Trophoblast cell (in vitro differentiated cells and primary cell): ENCODE measurements around the gene MED12L.

Experiments
- DNase-seq, 2 donors: peaks; one replicate each; pipeline ENCODE4 v3.0.0-alpha.2; 2016
- H2AFZ ChIP-seq: 2 replicates; pipeline ENCODE4 v1.6.1; 2013; ENCODE audit warnings: low read length, moderate library complexity, mild to moderate bottlenecking; ENCODE audit not compliant: insufficient read depth, poor library complexity
- H2AK5ac ChIP-seq: 2 replicates; pipeline ENCODE4 v1.6.1; 2013; ENCODE audit warnings: mild to moderate bottlenecking, low read length
- H2BK120ac ChIP-seq: 2 replicates; pipeline ENCODE4 v1.6.1; 2013; ENCODE audit warnings: low read length, mild to moderate bottlenecking, moderate library complexity; ENCODE audit not compliant: insufficient read depth, poor library complexity
- H2BK12ac ChIP-seq: 2 replicates; pipeline ENCODE4 v1.6.1; 2013; ENCODE audit warnings: mild to moderate bottlenecking, low read length, moderate library complexity
- H2BK5ac ChIP-seq: 2 replicates; pipeline ENCODE4 v1.6.1; 2013; ENCODE audit warnings: low read length, low read depth, moderate library complexity, mild to moderate bottlenecking; ENCODE audit not compliant: poor library complexity
- H3K14ac ChIP-seq: 2 replicates; pipeline ENCODE4 v1.6.1; 2013; ENCODE audit warnings: mild to moderate bottlenecking, low read length
- H3K18ac ChIP-seq: 2 replicates; pipeline ENCODE4 v1.6.1; 2013; ENCODE audit warnings: mild to moderate bottlenecking, low read length
- H3K23ac ChIP-seq: 2 replicates; pipeline ENCODE4 v1.6.1; 2013; ENCODE audit warnings: low read length
- H3K27ac ChIP-seq: 2 replicates; pipeline ENCODE4 v1.5.1; 2013; ENCODE audit warnings: low read depth, mild to moderate bottlenecking, inconsistent platforms, low read length, moderate library complexity
- H3K27me3 ChIP-seq: 2 replicates; pipeline ENCODE4 v1.6.1; 2013; ENCODE audit warnings: inconsistent platforms, mild to moderate bottlenecking, low read length, moderate library complexity; ENCODE audit not compliant: insufficient read depth
- H3K36me3 ChIP-seq, 2 experiments: 1 replicate in 1 of 2; 2 replicates in 1 of 2; pipeline ENCODE4 v1.6.1; 2013; ENCODE audit warnings: low read length in 2 of 2, mild to moderate bottlenecking in 2 of 2, moderate library complexity in 1 of 2; ENCODE audit not compliant: insufficient read depth in 2 of 2, control insufficient read depth in 1 of 2
- H3K4ac ChIP-seq: 2 replicates; pipeline ENCODE4 v1.6.1; 2013; ENCODE audit warnings: low read depth, mild to moderate bottlenecking, low read length, moderate library complexity
- H3K4me1 ChIP-seq, 2 experiments: 1 replicate in 1 of 2; 2 replicates in 1 of 2; pipeline ENCODE4 v1.6.1; 2013; ENCODE audit warnings: low read length in 2 of 2, mild to moderate bottlenecking in 2 of 2, moderate library complexity in 1 of 2; ENCODE audit not compliant: insufficient read depth in 2 of 2, control insufficient read depth in 1 of 2
- H3K4me2 ChIP-seq: 2 replicates; pipeline ENCODE4 v1.6.1; 2013; ENCODE audit warnings: inconsistent platforms, mild to moderate bottlenecking, low read length, moderate library complexity
- H3K4me3 ChIP-seq: 2 replicates; pipeline ENCODE4 v1.5.1; 2013; ENCODE audit warnings: mild to moderate bottlenecking, low read depth, low read length, inconsistent platforms
- H3K79me1 ChIP-seq: one replicate; pipeline ENCODE4 v1.6.1; 2013; ENCODE audit warnings: low read length
- H3K79me2 ChIP-seq: 2 replicates; pipeline ENCODE4 v1.6.1; 2013; ENCODE audit warnings: low read length, mild to moderate bottlenecking; ENCODE audit not compliant: control insufficient read depth, insufficient read depth, poor library complexity
- H3K9ac ChIP-seq: 2 replicates; pipeline ENCODE4 v1.6.1; 2013; ENCODE audit warnings: mild to moderate bottlenecking, low read length
- H3K9me3 ChIP-seq: 2 replicates; pipeline ENCODE4 v1.6.1; 2013; ENCODE audit warnings: low read depth, mild to moderate bottlenecking, control low read depth, inconsistent platforms, low read length; ENCODE audit not compliant: insufficient read depth
- H4K12ac ChIP-seq: 2 replicates; pipeline ENCODE4 v1.6.1; 2013; ENCODE audit warnings: low read depth, mild to moderate bottlenecking, low read length, moderate library complexity
- H4K8ac ChIP-seq: 2 replicates; pipeline ENCODE4 v1.6.1; 2013; ENCODE audit warnings: low read depth, mild to moderate bottlenecking, low read length, moderate library complexity
- H4K91ac ChIP-seq: one replicate; pipeline ENCODE4 v1.6.1; 2013; ENCODE audit warnings: low read depth, mild to moderate bottlenecking, low read length, moderate library complexity
- WGBS: extraction: QIAGEN DNeasy Blood & Tissue Kit; methylation state at CpG from one replicate; pipeline ENCODE4 v1.1.7; 2013; ENCODE audit warnings: missing lambda C conversion rate; ENCODE audit not compliant: insufficient read length, insufficient coverage; ENCODE audit errors: extremely low coverage; 5-methylcytosine and 5-hydroxymethylcytosine counted together

The MED12L gene

GRCh38 chr3:151174351-151174750, 88.9 kb downstream of the MED12L start:
- Histone ChIP-seq H2AK5ac (no peak overlapping the region), H3K9ac (no peak overlapping the region), H3K27ac (no peak overlapping the region), H2BK120ac (no peak overlapping the region), H4K8ac (no peak overlapping the region), H3K4ac (no peak overlapping the region), H3K4me2 (no peak overlapping the region), H2BK12ac (no peak overlapping the region), H2AFZ (no peak overlapping the region), H4K12ac (no peak overlapping the region), H3K79me2 (peaks cover 2% of the 10 kb centered on the region), H3K18ac (no peak overlapping the region), H3K23ac (no peak overlapping the region), H3K9me3 (no peaks in the 10 kb centered on the region), H3K4me3 (no peak overlapping the region), H2BK5ac (no peak overlapping the region), H3K14ac (no peak overlapping the region), H3K27me3 (no peaks in the 10 kb centered on the region), H4K91ac (no peak overlapping the region), H3K36me3 (peaks cover 13 to 24% of the 10 kb centered on the region in 2 experiments), H3K79me1 (no peaks in the 10 kb centered on the region), H3K4me1 (no peaks in the 10 kb centered on the region)
- no peak for DNase-seq
- no CpG with 5 or more reads among the region's 2 CpGs for WGBS

GRCh38 chr3:151175952-151176351, 90.5 kb downstream of the MED12L start:
- H3K14ac ChIP-seq = no peak overlapping the region
- H3K4me2 ChIP-seq = no peak overlapping the region
- H2BK5ac ChIP-seq = no peak overlapping the region
- no peak overlapping the region for H3K23ac ChIP-seq
- H2AK5ac ChIP-seq = no peak overlapping the region
- H4K12ac ChIP-seq = no peak overlapping the region
- no CpG with 5 or more reads among the region's 2 CpGs for WGBS
- no peak overlapping the region for H3K9ac ChIP-seq
- no peaks in the 10 kb centered on the region for H3K79me1 ChIP-seq
- no peak overlapping the region for H4K91ac ChIP-seq
- no peak overlapping the region for H3K4me3 ChIP-seq
- DNase-seq = no peak
- H4K8ac ChIP-seq = no peak overlapping the region
- H2BK12ac ChIP-seq = no peak overlapping the region
- H2AFZ ChIP-seq = no peak overlapping the region
- H3K4me1 ChIP-seq = no peaks in the 10 kb centered on the region
- no peak overlapping the region for H3K4ac ChIP-seq
- H3K79me2 ChIP-seq = no peaks in the 10 kb centered on the region
- H3K18ac ChIP-seq = no peak overlapping the region
- H3K9me3 ChIP-seq = no peaks in the 10 kb centered on the region
- peaks cover 11 to 13% of the 10 kb centered on the region in 2 experiments for H3K36me3 ChIP-seq
- no peak overlapping the region for H2BK120ac ChIP-seq
- no peak overlapping the region for H3K27ac ChIP-seq
- no peaks in the 10 kb centered on the region for H3K27me3 ChIP-seq

- Histone ChIP-seq H3K9ac (no peak overlapping the region), H3K36me3 (peaks cover 4 to 8% of the 10 kb centered on the region in 2 experiments), H3K79me2 (no peaks in the 10 kb centered on the region), H3K27ac (no peak overlapping the region), H2BK12ac (no peak overlapping the region), H3K4me2 (no peak overlapping the region), H2BK5ac (no peak overlapping the region), H3K9me3 (no peaks in the 10 kb centered on the region), H4K91ac (no peak overlapping the region), H3K18ac (no peak overlapping the region), H3K79me1 (peaks cover 2% of the 10 kb centered on the region), H3K4ac (no peak overlapping the region), H2AFZ (no peak overlapping the region), H3K27me3 (no peaks in the 10 kb centered on the region), H4K8ac (no peak overlapping the region), H3K23ac (no peak overlapping the region), H2AK5ac (no peak overlapping the region), H3K14ac (no peak overlapping the region), H3K4me1 (peaks cover 0 to 4% of the 10 kb centered on the region in 2 experiments), H4K12ac (no peak overlapping the region), H2BK120ac (no peak overlapping the region), H3K4me3 (no peak overlapping the region)
- no peak for DNase-seq
- WGBS = no CpG with 5 or more reads among the region's 2 CpGs
These were observed 92.9 kb downstream of the MED12L start for GRCh38 chr3:151178208-151178845.

DNA sequence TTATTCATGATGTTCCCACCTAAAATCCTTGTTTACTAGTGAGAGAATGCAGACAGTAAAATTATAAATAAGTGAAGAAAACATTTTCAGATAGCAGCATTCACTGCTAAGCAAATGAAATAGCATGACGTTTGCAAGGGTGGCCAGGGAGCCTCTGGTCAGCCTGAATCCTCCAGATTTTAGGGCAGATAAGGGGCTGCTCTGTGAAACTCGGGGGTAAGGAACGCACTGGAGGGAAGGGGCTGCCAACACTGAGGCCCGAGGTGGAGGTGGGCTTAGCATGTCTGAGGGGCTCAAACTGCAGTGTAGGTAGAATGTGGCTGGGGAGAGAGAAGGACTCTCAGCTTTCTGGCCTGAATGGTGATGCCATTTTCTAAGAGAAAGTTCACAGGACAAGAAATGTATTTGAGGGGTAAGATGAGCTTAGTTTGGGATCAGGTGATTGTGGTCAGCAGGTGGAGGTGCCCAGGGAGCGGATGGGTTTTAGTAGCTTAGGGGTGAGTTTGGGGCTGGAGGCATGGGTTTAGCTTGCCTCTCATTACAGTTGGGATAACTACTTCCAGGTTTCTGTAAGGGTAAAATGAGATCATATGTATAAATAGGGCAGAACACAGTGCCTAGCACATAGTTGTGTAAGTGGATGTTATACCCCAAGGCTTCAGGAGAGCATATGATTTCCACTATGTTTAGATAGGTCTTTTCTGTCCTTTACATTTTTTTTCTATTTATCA, 97.0 kb downstream of the MED12L start:
- H3K4me2 ChIP-seq = no peak overlapping the region
- peak overlapping the region; percentile 56 for H3K18ac ChIP-seq
- H3K27ac ChIP-seq = no peak overlapping the region
- no CpG with 5 or more reads among the region's 5 CpGs for WGBS
- H3K23ac ChIP-seq = no peak overlapping the region
- peak overlapping the region; percentile 18 for H4K12ac ChIP-seq
- H2BK12ac ChIP-seq = peak overlapping the region; percentile 9
- H4K91ac ChIP-seq = peak overlapping the region; percentile 11
- H3K36me3 ChIP-seq = peaks cover 10 to 14% of the 10 kb centered on the region in 2 experiments
- no peak overlapping the region for H3K4ac ChIP-seq
- H3K14ac ChIP-seq = peak overlapping the region; percentile 48
- H2AFZ ChIP-seq = no peak overlapping the region
- H3K4me1 ChIP-seq = peaks cover 0 to 4% of the 10 kb centered on the region in 2 experiments
- H3K4me3 ChIP-seq = no peak overlapping the region
- no peak overlapping the region for H4K8ac ChIP-seq
- H3K9ac ChIP-seq = no peak overlapping the region
- H2BK120ac ChIP-seq = no peak overlapping the region
- no peak overlapping the region for H2BK5ac ChIP-seq
- no peak for DNase-seq
- H2AK5ac ChIP-seq = no peak overlapping the region
- H3K27me3 ChIP-seq = no peaks in the 10 kb centered on the region
- peaks cover 2% of the 10 kb centered on the region for H3K79me1 ChIP-seq
- H3K79me2 ChIP-seq = no peaks in the 10 kb centered on the region
- no peaks in the 10 kb centered on the region for H3K9me3 ChIP-seq
